Measurements from ENCODE around the gene SCFD1. TPM values are rescaled to one million over a fixed set of nuclear protein-coding genes. Genes with fewer than 3 reads are reported as not detected.

SCFD1 gene
- total RNA-seq, 2 donors from 2014 or later, result 53.9 to 70.7 TPM

- H3K4me1 Mint-ChIP-seq, result no peaks in the 10 kb centered on the region
- H3K9me3 Mint-ChIP-seq, result no peaks in the 10 kb centered on the region
- H3K4me3 Mint-ChIP-seq, result no peak overlapping the region
- H3K27me3 Mint-ChIP-seq, result peaks cover 25% of the 10 kb centered on the region
- ATAC-seq (replicated peaks), result peak; percentile 62
- H3K27ac Mint-ChIP-seq, result no peak overlapping the region
- H3K36me3 Mint-ChIP-seq (ENCODE audit: low read depth), result no peaks in the 10 kb centered on the region
Measured at GRCh38 chr14:30779210-30779609, 157.1 kb downstream of the SCFD1 start.

Other genes with a start within 250 kb of the SCFD1 start
- gene G2E3, start 63.2 kb upstream of the SCFD1 start, total RNA-seq, result 10 to 100 TPM; 30.0 to 40.5 TPM

Data from activated T-helper 17 cell treated with anti-CD3 and anti-CD28 coated beads, Interleukin-2, amount 50 U/mL, for 72 hours (primary cell).